Epithelial cell of proximal tubule (primary cell): ENCODE measurements around the gene PSTPIP2. TPM values are rescaled to one million over a fixed set of nuclear protein-coding genes. Genes with fewer than 3 reads are reported as not detected.

Experiments
- DNase-seq: peaks from one replicate; pipeline ENCODE4 v3.0.0-alpha.2; 2011; ENCODE audit warnings: low read depth
- H3K4me3 ChIP-seq: 2 replicates; pipeline ENCODE4 v1.5.1; 2011; ENCODE audit warnings: low read depth, mild to moderate bottlenecking, low read length
- CTCF ChIP-seq: conservative IDR thresholded peaks from 2 replicates; pipeline ENCODE4 v1.5.1; 2012; ENCODE audit warnings: low read depth, mild to moderate bottlenecking, low read length
- total RNA-seq: library from RNA; depleted of rRNA; stranded (reverse); fragments of >200 nt; gene quantifications from 2 replicates; pipeline ENCODE4 v1.2.3, GENCODE V29; 2015

The PSTPIP2 gene
- total RNA-seq, 1 donor from 2014 or later = 11.0 TPM

- no peak overlapping the region for H3K4me3 ChIP-seq
- TF ChIP-seq CTCF = no peak
- DNase-seq = no peak
These were observed 136.3 kb downstream of the PSTPIP2 start for GRCh38 chr18:45935591-45936335.

Other genes with a start within 250 kb of the PSTPIP2 start
- 9.4 and 13.5 TPM in 2 replicates for gene SIGLEC15, start 246.6 kb downstream of the PSTPIP2 start, total RNA-seq
- gene EPG5, start 104.9 kb downstream of the PSTPIP2 start, total RNA-seq = 10.7 and 13.6 TPM in 2 replicates
- 623 and 730 TPM in 2 replicates for gene ATP5F1A, start 26.0 kb upstream of the PSTPIP2 start, total RNA-seq
- gene HAUS1, start 32.1 kb upstream of the PSTPIP2 start, total RNA-seq = 123 and 230 TPM in 2 replicates